Naive thymus-derived CD4-positive, alpha-beta T cell (primary cell): ENCODE results near the gene AMPD3. TPM values are rescaled to one million over a fixed set of nuclear protein-coding genes. Genes with fewer than 3 reads are reported as not detected.

Source experiments
- ATAC-seq: fragments of 150-1000 bp; cut with Tn5 transposase; 2 replicates; pipeline ENCODE4 v1.10.0; 2021; ENCODE audit warnings: mild to moderate bottlenecking, moderate library complexity
- CTCF ChIA-PET: fragments of 350-600 bp; sonication (Branson Sonifier 250); formaldehyde crosslinking; loops from one replicate; lab custom pipeline; 2021; ENCODE audit warnings: antibody characterized with exemption; lab: Charles Lee
- POLR2A ChIA-PET: fragments of 350-600 bp; sonication (Branson Sonifier 250); formaldehyde crosslinking; loops from one replicate; lab custom pipeline; 2021; ENCODE audit warnings: antibody characterized with exemption, inconsistent platforms; lab: Charles Lee
- DNase-seq, 9 donors: peaks; one replicate each; pipeline versions ENCODE4 v3.0.0 to v3.0.0-alpha.2; 2020 to 2022; ENCODE audit warnings: mixed read lengths in 1 of 9
- H3K27ac ChIP-seq: one replicate; pipeline ENCODE4 v1.7.0; 2013; ENCODE audit warnings: mild to moderate bottlenecking, low read depth, low read length, moderate library complexity
- H3K27me3 ChIP-seq, 2 donors: one replicate each; pipeline ENCODE4 v1.7.0; 2013; ENCODE audit warnings: low read length in 2 of 2, mild to moderate bottlenecking in 2 of 2, moderate library complexity in 2 of 2; ENCODE audit not compliant: control insufficient read depth in 2 of 2, insufficient read depth in 2 of 2
- H3K36me3 ChIP-seq, 3 experiments: 1 replicate in 2 of 3; 2 replicates in 1 of 3; pipeline ENCODE4 v1.7.0; 2013; ENCODE audit warnings: low read length in 3 of 3, mild to moderate bottlenecking in 3 of 3, moderate library complexity in 1 of 3; ENCODE audit not compliant: insufficient read depth in 3 of 3, control insufficient read depth in 2 of 3
- H3K4me1 ChIP-seq, 2 donors: one replicate each; pipeline ENCODE4 v1.7.0; 2013; ENCODE audit warnings: low read length in 2 of 2, mild to moderate bottlenecking in 2 of 2, moderate library complexity in 1 of 2; ENCODE audit not compliant: control insufficient read depth in 2 of 2, insufficient read depth in 2 of 2
- H3K4me3 ChIP-seq: 2 replicates; pipeline ENCODE4 v1.7.0; 2013; ENCODE audit warnings: mild to moderate bottlenecking, low read length
- H3K9me3 ChIP-seq, 3 experiments: 1 replicate in 2 of 3; 2 replicates in 1 of 3; pipeline ENCODE4 v1.7.0; 2013; ENCODE audit warnings: low read length in 3 of 3; ENCODE audit not compliant: control insufficient read depth in 2 of 3
- H3K27ac Mint-ChIP-seq, 9 donors: one replicate each; pipeline ENCODE4 v1.8.0; 2020 to 2022; ENCODE audit warnings: mixed read lengths in 9 of 9, mild to moderate bottlenecking in 8 of 9, moderate library complexity in 5 of 9, inconsistent platforms in 2 of 9
- H3K27me3 Mint-ChIP-seq, 5 donors: one replicate each; pipeline ENCODE4 v1.8.0; 2021 to 2022; ENCODE audit warnings: mixed read lengths in 5 of 5, mild to moderate bottlenecking in 1 of 5
- H3K36me3 Mint-ChIP-seq, 5 donors: one replicate each; pipeline ENCODE4 v1.8.0; 2020 to 2022; ENCODE audit warnings: mixed read lengths in 5 of 5, mild to moderate bottlenecking in 3 of 5, inconsistent platforms in 1 of 5
- H3K4me1 Mint-ChIP-seq, 7 donors: one replicate each; pipeline ENCODE4 v1.8.0; 2020 to 2022; ENCODE audit warnings: mixed read lengths in 7 of 7, mild to moderate bottlenecking in 3 of 7, inconsistent platforms in 1 of 7
- H3K4me3 Mint-ChIP-seq, 10 donors: one replicate each; pipeline ENCODE4 v1.8.0; 2020 to 2022; ENCODE audit warnings: mild to moderate bottlenecking in 10 of 10, mixed read lengths in 10 of 10, moderate library complexity in 6 of 10, inconsistent platforms in 2 of 10
- H3K9me3 Mint-ChIP-seq, 11 donors: one replicate each; pipeline ENCODE4 v1.8.0; 2020 to 2022; ENCODE audit warnings: mixed read lengths in 11 of 11, mild to moderate bottlenecking in 4 of 11, inconsistent platforms in 1 of 11, moderate library complexity in 1 of 11
- intact Hi-C, 2 donors: fragments of 100-400 bp; cut with micrococcal nuclease; formaldehyde crosslinking; loops; one replicate each; pipeline ENCODE4 v1.15.1; 2023
- polyA plus RNA-seq, 2 donors: library from polyadenylated mRNA; unstranded; fragments of 300-500 nt; fragmentation: Illumina TruSeq; gene quantifications; one replicate each; pipeline ENCODE4 v1.2.3, GENCODE V29; 2021
- total RNA-seq, 6 experiments: library from RNA in 5 of 6; stranded (reverse) in 5 of 6; gene quantifications; 1 replicate in 5 of 6; 2 replicates in 1 of 6; pipeline ENCODE4 v1.2.3 and lab custom pipeline; 2021 to 2026

The AMPD3 gene
- total and polyA plus RNA-seq, 7 experiments from 2014 or later, result 12.9 to 35.1 (median 29.9) TPM

- H3K9me3 ChIP-seq, result no peaks in the 10 kb centered on the region
- intact Hi-C loops, result no loop called here
- H3K4me1 ChIP-seq, result no peaks in the 10 kb centered on the region
- Mint-ChIP-seq H3K27me3 (no peaks in the 10 kb centered on the region), H3K36me3 (peaks cover 17 to 49% (median 22%) of the 10 kb centered on the region in 5 donors), H3K27ac (no peak overlapping the region), H3K9me3 (no peaks in the 10 kb centered on the region), H3K4me1 (peaks cover 0 to 4% (median 0%) of the 10 kb centered on the region in 7 donors), H3K4me3 (no peak overlapping the region)
- H3K27ac ChIP-seq, result no peak overlapping the region
- no peaks in the 10 kb centered on the region for H3K27me3 ChIP-seq
- DNase-seq (no peak), ATAC-seq (no peak)
- CTCF ChIA-PET, result no interaction called here
- peaks cover 4 to 49% (median 5%) of the 10 kb centered on the region in 3 experiments for H3K36me3 ChIP-seq
- POLR2A ChIA-PET, result no interaction called here
- no peak overlapping the region for H3K4me3 ChIP-seq
These were observed 50.9 kb downstream of the AMPD3 start for GRCh38 chr11:10506008-10506370.

- Mint-ChIP-seq H3K4me3 (no peak overlapping the region), H3K27me3 (no peaks in the 10 kb centered on the region), H3K27ac (peak overlapping the region in 1 of 9 donors; percentile 59), H3K36me3 (peaks cover 3 to 29% (median 5%) of the 10 kb centered on the region in 5 donors), H3K9me3 (no peaks in the 10 kb centered on the region), H3K4me1 (no peaks in the 10 kb centered on the region)
- POLR2A ChIA-PET, result no interaction called here
- H3K9me3 ChIP-seq, result no peaks in the 10 kb centered on the region
- ATAC-seq (no peak), DNase-seq (no peak)
- peaks cover 0 to 9% (median 0%) of the 10 kb centered on the region in 3 experiments for H3K36me3 ChIP-seq
- no peak overlapping the region for H3K4me3 ChIP-seq
- no peak overlapping the region for H3K27ac ChIP-seq
- intact Hi-C loops, result no loop called here
- no peaks in the 10 kb centered on the region for H3K27me3 ChIP-seq
- CTCF ChIA-PET, result interaction anchor here (1.5 to 1.7 kb wide), 2 partner anchors 27 to 97 kb away, joined by 3 to 4 read pairs; no protein-coding TSS in a partner anchor
- H3K4me1 ChIP-seq, result no peaks in the 10 kb centered on the region
These were observed 56.1 kb downstream of the AMPD3 start for GRCh38 chr11:10511181-10511621.

- Mint-ChIP-seq H3K27me3 (no peaks in the 10 kb centered on the region), H3K36me3 (peaks cover 0 to 29% (median 4%) of the 10 kb centered on the region in 5 donors), H3K27ac (peak overlapping the region in 3 of 9 donors; percentile 0 to 48 (median 30)), H3K4me3 (no peak overlapping the region), H3K4me1 (peaks cover 0 to 5% (median 0%) of the 10 kb centered on the region in 7 donors), H3K9me3 (no peaks in the 10 kb centered on the region)
- intact Hi-C loops, result loop anchor here in 1 of 2 donors (1.0 kb wide), 1 partner anchor 140 kb away; no protein-coding TSS in a partner anchor
- peak in 1 of 9 donors; percentile 4 for DNase-seq
- no peak for ATAC-seq
- peaks cover 0 to 6% (median 0%) of the 10 kb centered on the region in 3 experiments for H3K36me3 ChIP-seq
- CTCF ChIA-PET, result interaction anchor here (0.7 to 1.3 kb wide), 3 partner anchors 15 to 141 kb away, joined by 3 to 4 read pairs (median 4); no protein-coding TSS in a partner anchor
- H3K9me3 ChIP-seq, result no peaks in the 10 kb centered on the region
- no peak overlapping the region for H3K4me3 ChIP-seq
- H3K27me3 ChIP-seq, result no peaks in the 10 kb centered on the region
- no peak overlapping the region for H3K27ac ChIP-seq
- H3K4me1 ChIP-seq, result no peaks in the 10 kb centered on the region
- POLR2A ChIA-PET, result interaction anchor here (0.7 kb wide), 1 partner anchor 1198 kb away, joined by 3 read pairs; no protein-coding TSS in a partner anchor
These were observed 59.1 kb downstream of the AMPD3 start for GRCh38 chr11:10514202-10514601.

- no peaks in the 10 kb centered on the region for H3K27me3 Mint-ChIP-seq
- no peak for ATAC-seq
- POLR2A ChIA-PET, result no interaction called here
- H3K4me1 Mint-ChIP-seq, result peaks cover 0 to 5% (median 0%) of the 10 kb centered on the region in 7 donors
- no peak for DNase-seq
- Histone ChIP-seq H3K27me3 (no peaks in the 10 kb centered on the region), H3K4me3 (no peak overlapping the region), H3K9me3 (no peaks in the 10 kb centered on the region), H3K27ac (no peak overlapping the region), H3K36me3 (peaks cover 0 to 11% (median 0%) of the 10 kb centered on the region in 3 experiments), H3K4me1 (no peaks in the 10 kb centered on the region)
- CTCF ChIA-PET, result interaction anchor here (0.9 to 1.3 kb wide), 3 partner anchors 10 to 140 kb away, joined by 3 to 4 read pairs (median 4); no protein-coding TSS in a partner anchor
- peak overlapping the region in 6 of 9 donors; percentile 0 to 77 (median 29) for H3K27ac Mint-ChIP-seq
- H3K4me3 Mint-ChIP-seq, result no peak overlapping the region
- peaks cover 0 to 32% (median 4%) of the 10 kb centered on the region in 5 donors for H3K36me3 Mint-ChIP-seq
- intact Hi-C loops, result loop anchor here in 1 of 2 donors (1.0 to 5.0 kb wide), 3 partner anchors 102 to 223 kb away; no protein-coding TSS in a partner anchor
- no peaks in the 10 kb centered on the region for H3K9me3 Mint-ChIP-seq
These were observed 59.6 kb downstream of the AMPD3 start for GRCh38 chr11:10514709-10515108.

GRCh38 chr11:10515418-10515817 is 60.4 kb downstream of the AMPD3 start:
- Mint-ChIP-seq H3K4me1 (peaks cover 0 to 5% (median 0%) of the 10 kb centered on the region in 7 donors), H3K27me3 (no peaks in the 10 kb centered on the region), H3K27ac (peak overlapping the region in 5 of 9 donors; percentile 0 to 77 (median 10)), H3K9me3 (no peaks in the 10 kb centered on the region), H3K4me3 (no peak overlapping the region), H3K36me3 (peaks cover 0 to 33% (median 4%) of the 10 kb centered on the region in 5 donors)
- Histone ChIP-seq H3K36me3 (peaks cover 0 to 12% (median 0%) of the 10 kb centered on the region in 3 experiments), H3K4me1 (no peaks in the 10 kb centered on the region), H3K27ac (no peak overlapping the region), H3K27me3 (no peaks in the 10 kb centered on the region), H3K9me3 (no peaks in the 10 kb centered on the region), H3K4me3 (no peak overlapping the region)
- POLR2A ChIA-PET, result no interaction called here
- ATAC-seq, result no peak
- DNase-seq, result no peak
- CTCF ChIA-PET, result interaction anchor here (0.9 to 1.2 kb wide), 2 partner anchors 11 to 138 kb away, joined by 3 to 4 read pairs; no protein-coding TSS in a partner anchor
- intact Hi-C loops, result loop anchor here in 1 of 2 donors (5.0 kb wide), 2 partner anchors 103 to 222 kb away; no protein-coding TSS in a partner anchor

GRCh38 chr11:10518123-10518522 is 63.1 kb downstream of the AMPD3 start:
- Histone ChIP-seq H3K27ac (no peak overlapping the region), H3K4me3 (no peak overlapping the region), H3K36me3 (peaks cover 3 to 28% (median 4%) of the 10 kb centered on the region in 3 experiments), H3K4me1 (no peaks in the 10 kb centered on the region), H3K27me3 (no peaks in the 10 kb centered on the region), H3K9me3 (no peaks in the 10 kb centered on the region)
- peak overlapping the region in 3 of 9 donors; percentile 5 to 56 (median 25) for H3K27ac Mint-ChIP-seq
- H3K9me3 Mint-ChIP-seq, result no peaks in the 10 kb centered on the region
- H3K4me3 Mint-ChIP-seq, result no peak overlapping the region
- H3K27me3 Mint-ChIP-seq, result no peaks in the 10 kb centered on the region
- ATAC-seq, result no peak
- DNase-seq, result no peak
- H3K36me3 Mint-ChIP-seq, result peaks cover 4 to 31% (median 8%) of the 10 kb centered on the region in 5 donors
- ChIA-PET CTCF (no interaction called here), POLR2A (no interaction called here)
- intact Hi-C loops, result loop anchor here in 1 of 2 donors (5.0 kb wide), 2 partner anchors 106 to 219 kb away; no protein-coding TSS in a partner anchor
- peaks cover 0 to 14% (median 2%) of the 10 kb centered on the region in 7 donors for H3K4me1 Mint-ChIP-seq
